Measurements from ENCODE around the gene MITF.
A peak's percentile ranks its signal among the peaks of the same experiment; 100 is the strongest.

MITF gene

DNA sequence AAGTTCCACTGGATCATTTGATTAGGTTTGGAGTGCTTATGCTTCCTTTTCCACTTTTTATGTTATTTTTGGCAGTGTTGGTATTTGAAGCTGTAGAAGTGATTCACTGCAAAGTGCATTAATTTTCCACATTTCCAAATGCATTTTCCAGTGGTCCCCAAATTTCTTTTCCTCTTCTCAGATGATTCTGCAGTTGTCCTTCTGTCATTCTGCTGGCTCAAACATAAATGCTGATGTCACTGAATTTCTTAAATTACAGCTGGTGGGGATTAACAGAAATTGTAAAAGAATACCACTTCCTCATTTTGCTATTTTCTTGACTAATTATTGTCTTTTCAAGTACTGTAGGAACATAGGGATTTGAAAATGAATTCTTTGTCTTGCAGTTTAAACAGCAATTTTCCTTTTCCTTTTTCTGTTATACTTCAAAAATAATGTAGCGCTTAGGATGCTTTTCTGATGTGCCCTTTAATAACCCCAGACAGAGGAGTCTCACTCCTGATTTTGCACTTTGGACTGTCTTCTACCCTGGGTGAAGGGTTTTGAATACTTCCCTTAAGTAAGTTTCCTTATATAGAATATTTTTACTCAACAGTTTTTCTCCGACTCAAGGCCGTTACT lies 25.0 kb downstream of the MITF start:
- TF ChIP-seq CTCF (IDR thresholded peaks at IDR 0.05; ENCODE audit: control insufficient read depth, extremely low read depth, insufficient read depth) = no peak
- no peak overlapping the region for H3K4me3 ChIP-seq (ENCODE audit: low read depth, low read length)
- DNase-seq (ENCODE audit: low read depth) = no peak

- TF ChIP-seq CTCF (IDR thresholded peaks at IDR 0.05; ENCODE audit: control insufficient read depth, extremely low read depth, insufficient read depth) = no peak
- DNase-seq (ENCODE audit: low read depth) = no peak
- no peak overlapping the region for H3K4me3 ChIP-seq (ENCODE audit: low read depth, low read length)
These were observed 25.6 kb downstream of the MITF start for GRCh38 chr3:69764861-69765260.

DNA sequence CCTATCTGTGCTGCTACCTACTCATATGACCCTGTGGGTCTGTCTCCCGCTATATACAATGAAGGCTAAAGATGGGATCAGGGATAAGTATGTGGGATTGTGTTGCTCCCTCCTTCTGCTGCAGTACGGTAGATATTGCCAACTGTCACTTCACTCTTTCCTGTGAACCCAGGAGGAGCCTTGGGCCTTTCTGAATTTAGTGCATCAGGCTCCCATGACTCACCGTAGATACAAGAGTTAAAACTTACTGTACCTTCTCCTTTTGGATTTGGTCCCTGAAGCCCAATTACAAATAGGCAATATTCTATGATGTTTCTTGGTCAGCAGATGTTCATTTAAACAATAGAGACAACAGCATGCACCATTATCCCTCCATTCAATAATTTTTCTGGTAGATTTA lies 27.4 kb downstream of the MITF start:
- no peak for TF ChIP-seq CTCF (IDR thresholded peaks at IDR 0.05; ENCODE audit: control insufficient read depth, extremely low read depth, insufficient read depth)
- no peak overlapping the region for H3K4me3 ChIP-seq (ENCODE audit: low read depth, low read length)
- no peak for DNase-seq (ENCODE audit: low read depth)

DNA sequence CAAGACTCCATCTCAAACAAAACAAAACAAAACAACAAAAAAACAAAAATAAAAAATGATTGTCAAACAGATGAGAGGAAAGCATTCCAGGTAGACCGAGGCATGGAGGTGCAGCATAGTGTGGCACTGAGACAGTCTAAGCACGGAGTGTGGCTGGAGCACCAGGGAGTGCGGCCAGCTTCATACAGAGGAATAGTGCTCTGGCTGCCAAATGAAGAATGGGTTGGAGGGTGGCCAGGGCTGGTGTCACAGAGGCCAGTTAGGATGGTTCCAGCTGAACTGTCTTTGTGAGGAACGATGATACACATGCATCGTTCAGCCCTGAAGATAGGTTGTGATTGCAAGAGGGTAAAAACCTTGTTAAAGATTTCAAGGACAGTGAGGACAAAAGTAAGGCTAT lies 28.3 kb downstream of the MITF start:
- peak; percentile 48 for DNase-seq (ENCODE audit: low read depth)
- TF ChIP-seq CTCF (IDR thresholded peaks at IDR 0.05; ENCODE audit: control insufficient read depth, extremely low read depth, insufficient read depth) = no peak
- no peak overlapping the region for H3K4me3 ChIP-seq (ENCODE audit: low read depth, low read length)

- DNase-seq (ENCODE audit: low read depth) = no peak
- no peak overlapping the region for H3K4me3 ChIP-seq (ENCODE audit: low read depth, low read length)
- TF ChIP-seq CTCF (IDR thresholded peaks at IDR 0.05; ENCODE audit: control insufficient read depth, extremely low read depth, insufficient read depth) = no peak
These were observed 29.2 kb downstream of the MITF start for GRCh38 chr3:69768438-69768837.

- no peak overlapping the region for H3K4me3 ChIP-seq (ENCODE audit: low read depth, low read length)
- no peak for DNase-seq (ENCODE audit: low read depth)
- TF ChIP-seq CTCF (IDR thresholded peaks at IDR 0.05; ENCODE audit: control insufficient read depth, extremely low read depth, insufficient read depth) = no peak
These were observed 31.0 kb downstream of the MITF start for GRCh38 chr3:69770219-69770618.

GRCh38 chr3:69770976-69771634 lies 31.8 kb downstream of the MITF start:
- peak; percentile 82 for DNase-seq (ENCODE audit: low read depth)
- no peak overlapping the region for H3K4me3 ChIP-seq (ENCODE audit: low read depth, low read length)
- TF ChIP-seq CTCF (IDR thresholded peaks at IDR 0.05; ENCODE audit: control insufficient read depth, extremely low read depth, insufficient read depth) = no peak
